Smooth muscle cell (in vitro differentiated cells): ENCODE data around the gene FAM53B. TPM values are rescaled to one million over a fixed set of nuclear protein-coding genes. Genes with fewer than 3 reads are reported as not detected.

Experiments used
- DNase-seq: peaks from one replicate; lab custom pipeline; 2025; ENCODE audit not compliant: unreplicated experiment; lab: John Stamatoyannopoulos, UW
- H2AFZ ChIP-seq: fragments of 200-600 bp; sonication (generic); 2 replicates; pipeline ENCODE4 v1.6.0; 2016; ENCODE audit warnings: antibody characterized with exemption, low read depth, mild to moderate bottlenecking
- H3F3A ChIP-seq: fragments of 200-600 bp; sonication (generic); 2 replicates; pipeline ENCODE4 v1.6.0; 2017; ENCODE audit warnings: antibody characterized with exemption, low read depth
- H3K27ac ChIP-seq: fragments of 200-600 bp; sonication (generic); 2 replicates; pipeline ENCODE4 v1.5.1; 2016; ENCODE audit warnings: low read depth, mild to moderate bottlenecking
- H3K27me3 ChIP-seq: fragments of 200-600 bp; sonication (generic); 2 replicates; pipeline ENCODE4 v1.6.1; 2016; ENCODE audit warnings: low read depth, mild to moderate bottlenecking
- H3K36me3 ChIP-seq: fragments of 200-600 bp; sonication (generic); 2 replicates; pipeline ENCODE4 v1.5.1; 2016; ENCODE audit warnings: low read depth
- H3K4me1 ChIP-seq: fragments of 200-600 bp; sonication (generic); 2 replicates; pipeline ENCODE4 v1.5.1; 2016; ENCODE audit warnings: low read depth
- H3K4me2 ChIP-seq: fragments of 200-600 bp; sonication (generic); 2 replicates; pipeline ENCODE4 v1.6.0; 2016; ENCODE audit warnings: mild to moderate bottlenecking
- H3K4me3 ChIP-seq: fragments of 200-600 bp; sonication (generic); 2 replicates; pipeline ENCODE4 v1.5.1; 2016; ENCODE audit warnings: mild to moderate bottlenecking
- H3K79me2 ChIP-seq: fragments of 200-600 bp; sonication (generic); 2 replicates; pipeline ENCODE4 v1.6.0; 2016; ENCODE audit warnings: low read depth, mild to moderate bottlenecking
- H3K9ac ChIP-seq: fragments of 200-600 bp; sonication (generic); 2 replicates; pipeline ENCODE4 v1.6.0; 2016; ENCODE audit warnings: low read depth
- H3K9me3 ChIP-seq: fragments of 200-600 bp; sonication (generic); replicated peaks from 2 replicates; pipeline ENCODE4 v1.5.1; 2016; ENCODE audit warnings: low read depth
- H4K20me1 ChIP-seq: fragments of 200-600 bp; sonication (generic); 2 replicates; pipeline ENCODE4 v1.6.0; 2016; ENCODE audit warnings: low read depth
- CTCF ChIP-seq: fragments of 200-600 bp; sonication (generic); IDR thresholded peaks from 2 replicates; pipeline ENCODE4 v1.5.1; 2017; ENCODE audit warnings: borderline replicate concordance, mild to moderate bottlenecking, antibody characterized with exemption; ENCODE audit not compliant: insufficient read depth, poor library complexity, severe bottlenecking
- WGBS: methylation state at CpG from one replicate; pipeline ENCODE4 v1.1.7; 2016; ENCODE audit warnings: low lambda C conversion rate; 5-methylcytosine and 5-hydroxymethylcytosine counted together
- polyA plus RNA-seq: library from polyadenylated mRNA; unstranded; fragments of >200 nt; fragmentation: Nextera tagmentation; extraction: Ambion mirVana; gene quantifications from 2 replicates; pipeline ENCODE4 v1.2.1, GENCODE V29; 2016
- total RNA-seq: library from RNA; depleted of rRNA; stranded (reverse); fragments of >200 nt; gene quantifications from 2 replicates; pipeline ENCODE4 v1.2.3, GENCODE V29; 2014

Gene FAM53B
- total and polyA plus RNA-seq, 2 experiments from 2014 or later: 5.5 to 6.2 TPM

- Histone ChIP-seq H3K27me3 (no peaks in the 10 kb centered on the region), H3F3A (no peaks in the 10 kb centered on the region), H3K9ac (no peak overlapping the region), H3K4me2 (no peak overlapping the region), H3K36me3 (no peaks in the 10 kb centered on the region), H3K79me2 (no peaks in the 10 kb centered on the region), H3K4me3 (no peak overlapping the region), H4K20me1 (peaks cover 73% of the 10 kb centered on the region), H3K27ac (no peak overlapping the region), H3K4me1 (no peaks in the 10 kb centered on the region), H3K9me3 (no peaks in the 10 kb centered on the region), H2AFZ (no peak overlapping the region)
- 83% methylated on average over 6 of the region's 6 CpGs for WGBS
- TF ChIP-seq CTCF: no peak
- DNase-seq: no peak
Measured at GRCh38 chr10:124701435-124701834, 42.7 kb downstream of the FAM53B start.

GRCh38 chr10:124701038-124701365, 43.2 kb downstream of the FAM53B start:
- no peaks in the 10 kb centered on the region for H3K9me3 ChIP-seq
- H3K27me3 ChIP-seq: no peaks in the 10 kb centered on the region
- H3K9ac ChIP-seq: no peak overlapping the region
- H3F3A ChIP-seq: no peaks in the 10 kb centered on the region
- no peak overlapping the region for H3K27ac ChIP-seq
- H3K4me1 ChIP-seq: no peaks in the 10 kb centered on the region
- no peak overlapping the region for H3K4me2 ChIP-seq
- H3K79me2 ChIP-seq: no peaks in the 10 kb centered on the region
- no peak for TF ChIP-seq CTCF
- H3K4me3 ChIP-seq: no peak overlapping the region
- peaks cover 69% of the 10 kb centered on the region for H4K20me1 ChIP-seq
- no peak overlapping the region for H2AFZ ChIP-seq
- 96% methylated on average over 1 of the region's 1 CpG for WGBS
- no peak for DNase-seq
- no peaks in the 10 kb centered on the region for H3K36me3 ChIP-seq

GRCh38 chr10:124700293-124701037, 43.7 kb downstream of the FAM53B start:
- Histone ChIP-seq H3K9me3 (no peaks in the 10 kb centered on the region), H3K4me1 (no peaks in the 10 kb centered on the region), H3K4me2 (no peak overlapping the region), H3F3A (no peaks in the 10 kb centered on the region), H3K36me3 (no peaks in the 10 kb centered on the region), H3K27ac (no peak overlapping the region), H3K9ac (no peak overlapping the region), H3K79me2 (no peaks in the 10 kb centered on the region), H4K20me1 (peaks cover 66% of the 10 kb centered on the region), H3K27me3 (no peaks in the 10 kb centered on the region), H3K4me3 (no peak overlapping the region), H2AFZ (no peak overlapping the region)
- WGBS: 96% methylated on average over 26 of the region's 26 CpGs
- no peak for TF ChIP-seq CTCF
- DNase-seq: no peak
